GF-D8 (cell line): ENCODE results near the gene HAUS8.
"Not testable (repeated sequence)": the region's sequence is repeated elsewhere in the genome, so short reads cannot be mapped to it uniquely, and the experiment has no call there.

Experiments
- DNase-seq: peaks from one replicate; lab custom pipeline; 2025; lab: John Stamatoyannopoulos, UW

HAUS8 gene

DNA sequence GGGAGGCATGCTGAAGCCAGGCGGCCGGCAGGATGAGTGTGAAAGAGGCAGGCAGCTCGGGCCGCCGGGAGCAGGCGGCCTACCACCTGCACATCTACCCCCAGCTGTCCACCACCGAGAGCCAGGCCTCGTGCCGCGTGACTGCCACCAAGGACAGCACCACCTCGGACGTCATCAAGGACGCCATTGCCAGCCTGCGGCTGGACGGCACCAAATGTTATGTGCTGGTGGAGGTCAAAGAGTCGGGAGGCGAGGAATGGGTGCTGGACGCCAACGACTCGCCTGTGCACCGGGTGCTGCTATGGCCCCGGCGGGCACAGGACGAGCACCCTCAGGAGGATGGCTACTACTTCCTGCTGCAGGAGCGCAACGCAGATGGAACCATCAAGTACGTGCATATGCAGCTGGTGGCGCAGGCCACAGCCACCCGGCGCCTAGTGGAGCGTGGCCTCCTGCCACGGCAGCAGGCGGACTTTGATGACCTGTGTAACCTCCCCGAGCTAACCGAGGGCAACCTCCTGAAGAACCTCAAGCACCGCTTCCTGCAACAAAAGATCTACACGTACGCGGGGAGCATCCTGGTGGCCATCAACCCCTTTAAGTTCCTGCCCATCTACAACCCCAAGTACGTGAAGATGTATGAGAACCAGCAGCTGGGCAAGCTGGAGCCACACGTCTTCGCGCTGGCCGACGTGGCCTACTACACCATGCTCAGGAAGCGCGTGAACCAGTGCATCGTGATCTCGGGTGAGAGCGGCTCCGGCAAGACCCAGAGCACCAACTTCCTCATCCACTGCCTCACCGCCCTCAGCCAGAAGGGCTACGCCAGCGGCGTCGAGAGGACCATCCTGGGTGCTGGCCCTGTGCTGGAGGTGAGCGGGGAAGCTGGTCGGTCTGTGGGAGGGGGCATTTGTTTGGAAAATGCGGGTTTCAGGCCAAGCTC lies 26.7 kb upstream of the HAUS8 start:
- no peak for DNase-seq

DNA sequence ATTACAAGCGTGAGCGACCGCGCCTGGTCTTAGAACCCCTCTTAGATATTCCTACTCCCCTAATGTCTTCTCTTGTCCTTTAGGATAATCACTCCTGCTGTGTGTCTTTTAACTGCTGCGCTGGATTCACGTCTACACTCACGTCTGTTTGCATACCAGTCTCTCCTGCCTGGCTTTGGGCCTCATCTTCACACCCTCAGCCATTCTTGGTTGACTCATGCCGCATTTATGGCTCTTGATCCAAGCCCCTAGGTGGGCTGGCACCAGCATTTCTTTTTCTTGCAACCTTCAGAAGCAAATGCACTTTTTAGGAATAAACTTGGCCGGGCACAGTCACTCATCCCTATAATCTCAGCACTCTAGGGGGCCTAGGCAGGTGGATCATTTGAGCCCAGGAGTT lies 23.1 kb upstream of the HAUS8 start:
- no peak for DNase-seq

DNA sequence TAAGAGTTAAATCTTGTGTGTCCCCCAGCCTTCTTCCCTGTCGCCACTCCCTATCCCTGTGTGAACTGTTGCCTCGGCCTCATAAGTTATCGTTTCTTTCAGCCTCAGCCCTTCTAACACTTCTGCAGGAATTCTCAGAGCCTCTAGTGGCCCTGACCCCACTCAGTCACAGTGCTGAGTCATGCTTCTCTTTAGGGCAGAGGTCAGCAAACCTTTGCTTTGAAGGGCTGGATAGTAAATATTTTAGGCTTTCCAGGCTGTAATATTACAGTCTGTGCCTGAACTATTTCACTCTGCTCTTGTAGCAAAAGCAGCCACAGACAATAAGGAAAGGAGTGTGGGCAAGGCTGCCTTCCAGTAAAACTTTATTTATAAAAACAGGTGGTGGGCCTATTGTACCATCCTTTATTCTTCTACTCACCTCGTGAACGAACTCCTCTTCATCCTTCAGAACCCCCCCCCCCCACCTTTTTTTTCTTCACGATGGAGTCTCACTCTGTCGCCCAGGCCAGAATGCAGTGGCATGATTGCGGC lies 22.4 kb upstream of the HAUS8 start:
- DNase-seq, result peak; percentile 8

GRCh38 chr19:17095141-17095919 lies 20.1 kb upstream of the HAUS8 start:
- DNase-seq, result no peak

- DNase-seq, result not testable (repeated sequence)
These were observed 19.4 kb upstream of the HAUS8 start for GRCh38 chr19:17094694-17095093.

- no peak for DNase-seq
These were observed 17.4 kb upstream of the HAUS8 start for GRCh38 chr19:17092696-17093095.

GRCh38 chr19:17091758-17092333 lies 16.6 kb upstream of the HAUS8 start:
- DNase-seq, result peak; percentile 59

- no peak for DNase-seq
These were observed 15.3 kb upstream of the HAUS8 start for GRCh38 chr19:17090583-17090982.

DNA sequence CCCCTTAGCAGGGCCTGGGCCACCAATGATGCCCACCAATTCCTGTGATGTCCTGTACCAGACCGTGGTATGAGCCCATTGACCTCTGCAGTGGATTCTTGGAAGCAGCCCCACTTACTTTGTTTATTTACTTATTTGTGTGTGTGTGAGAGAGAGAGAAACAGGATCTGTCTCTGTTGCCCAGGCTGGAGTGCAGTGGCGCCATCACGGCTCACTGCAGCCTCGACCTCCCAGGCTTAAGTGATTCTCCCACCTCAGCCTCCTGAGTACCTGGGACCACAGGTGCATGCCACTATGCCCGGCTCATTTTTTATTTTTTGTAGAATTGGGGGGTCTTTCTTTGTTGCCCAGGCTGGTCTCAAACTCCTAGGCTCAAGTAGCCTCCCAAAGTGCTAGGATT lies 13.3 kb upstream of the HAUS8 start:
- no peak for DNase-seq

DNA sequence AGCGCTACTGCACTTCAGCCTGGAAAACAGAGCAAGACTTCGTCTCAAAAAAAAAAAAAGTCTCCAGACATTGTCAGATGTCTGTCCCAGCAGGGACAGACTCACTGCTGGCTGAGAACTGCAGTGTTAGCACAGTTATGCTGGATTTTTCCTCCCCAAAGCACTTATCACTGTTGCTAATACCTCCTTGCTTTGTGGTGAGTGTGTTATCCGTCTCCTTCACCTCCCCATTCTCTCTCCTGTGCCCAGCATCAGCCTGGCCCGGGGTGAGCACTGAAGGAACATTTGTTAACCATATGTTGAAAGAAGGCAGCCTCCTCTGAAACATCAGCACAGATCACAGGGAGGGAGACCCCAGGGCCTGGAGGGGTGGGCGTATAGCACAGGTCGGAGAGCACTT lies 11.6 kb upstream of the HAUS8 start:
- no peak for DNase-seq

DNA sequence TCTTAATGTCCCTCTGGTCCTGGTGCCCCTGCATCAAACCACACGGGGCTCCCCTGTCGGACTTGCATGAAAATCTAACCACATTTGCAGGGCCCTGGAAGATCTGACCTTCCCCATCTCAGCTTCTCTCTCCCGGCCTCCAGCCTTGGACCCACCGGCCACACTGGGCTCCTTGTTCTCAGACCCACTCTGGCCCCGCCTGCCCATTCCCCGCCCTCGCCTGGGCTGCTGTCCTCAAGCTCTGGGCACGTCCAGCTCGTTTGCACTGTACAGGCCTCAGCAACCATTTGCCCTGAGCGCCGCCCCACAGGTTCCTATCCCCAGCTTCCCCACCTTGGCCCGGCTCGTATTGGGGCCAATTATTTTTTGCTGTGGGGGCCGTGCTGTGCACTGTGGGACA lies 10.9 kb upstream of the HAUS8 start:
- no peak for DNase-seq

- DNase-seq, result no peak
These were observed 6.7 kb upstream of the HAUS8 start for GRCh38 chr19:17081672-17082630.

GRCh38 chr19:17080440-17080801 lies 5.2 kb upstream of the HAUS8 start:
- no peak for DNase-seq

DNA sequence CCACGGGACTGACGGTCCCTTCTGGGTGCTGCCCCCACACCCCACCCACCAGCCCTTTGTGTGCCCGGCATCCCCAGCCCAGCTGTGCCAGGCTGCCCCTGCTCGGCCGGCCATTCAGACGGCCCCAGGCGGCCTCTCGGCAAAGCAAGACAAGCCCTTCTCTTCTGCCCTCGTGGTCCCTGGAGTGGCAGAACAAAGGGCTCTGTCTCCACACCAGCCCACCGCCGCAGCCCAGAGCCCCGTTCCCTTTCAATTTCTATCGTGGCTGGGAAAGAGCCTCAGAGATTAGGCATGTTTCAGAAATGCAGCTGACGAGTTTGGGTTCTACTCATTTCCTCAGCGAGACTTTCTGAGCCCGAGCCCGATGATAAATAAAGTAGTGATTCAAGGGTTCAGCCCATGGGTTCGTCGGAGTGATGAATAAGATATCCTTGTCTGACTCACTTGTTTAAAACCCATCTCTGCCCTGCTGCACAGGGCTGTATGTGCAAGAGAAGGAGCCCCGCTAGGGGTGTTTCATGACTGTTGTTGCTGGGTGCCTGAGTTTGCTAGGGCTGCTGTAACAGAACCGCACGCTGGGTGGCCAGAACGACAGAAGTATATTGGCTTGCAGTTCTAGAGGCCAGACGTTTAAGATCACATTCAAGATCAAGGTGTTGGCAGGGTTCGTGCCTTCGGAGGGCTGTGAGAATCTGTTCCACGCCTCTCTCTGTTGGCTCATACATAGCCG lies 4.6 kb upstream of the HAUS8 start:
- DNase-seq, result no peak

- DNase-seq, result no peak
These were observed 3.9 kb upstream of the HAUS8 start for GRCh38 chr19:17078920-17079709.

DNA sequence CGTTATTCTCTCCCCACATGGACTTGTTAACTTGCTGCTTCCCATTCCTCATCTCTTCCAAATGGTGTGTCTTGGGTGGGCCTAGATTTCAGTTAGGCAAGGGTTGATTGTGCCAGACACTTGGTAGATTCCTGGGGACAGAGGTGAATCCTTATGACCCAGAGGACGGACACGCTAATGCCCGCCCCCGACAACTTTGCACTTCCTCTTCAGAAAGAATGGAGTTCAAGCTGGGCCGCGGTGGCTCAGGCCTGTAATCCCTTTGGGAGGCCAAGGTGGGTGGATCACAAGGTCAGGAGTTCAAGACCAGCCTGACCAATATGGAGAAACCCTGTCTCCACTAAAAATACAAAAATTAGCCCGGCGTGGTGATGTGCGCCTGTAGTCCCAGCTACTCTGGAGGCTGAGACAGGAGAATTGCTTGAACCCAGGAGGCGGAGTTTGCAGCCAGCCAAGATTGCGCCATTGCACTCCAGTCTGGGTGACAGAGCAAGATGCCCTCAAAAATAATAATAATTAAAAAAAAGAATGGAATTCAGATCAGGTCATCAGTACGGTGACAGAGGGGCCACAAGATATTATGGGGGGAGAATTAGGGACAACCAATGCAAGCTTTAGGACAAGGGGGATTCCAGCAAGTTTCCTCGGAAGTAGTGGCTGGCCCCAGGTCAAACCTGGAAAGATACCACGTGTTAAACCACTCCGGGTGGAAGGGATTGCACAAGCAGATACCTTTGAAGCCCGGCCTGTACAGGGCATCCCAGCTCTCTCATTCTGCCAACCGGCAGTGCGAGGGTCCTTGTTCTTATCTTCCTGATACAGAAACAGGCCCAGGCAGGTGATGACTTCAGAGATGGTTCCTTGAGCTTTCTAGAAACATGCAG lies 3.0 kb upstream of the HAUS8 start:
- DNase-seq, result no peak

- no peak for DNase-seq
These were observed 2.3 kb upstream of the HAUS8 start for GRCh38 chr19:17077447-17078028.

- no peak for DNase-seq
These were observed 1.3 kb upstream of the HAUS8 start for GRCh38 chr19:17076543-17076991.
